Measurements from ENCODE around the gene ZSWIM1.
"Not testable (repeated sequence)": the region's sequence is repeated elsewhere in the genome, so short reads cannot be mapped to it uniquely, and the experiment has no call there.

The ZSWIM1 gene

DNA sequence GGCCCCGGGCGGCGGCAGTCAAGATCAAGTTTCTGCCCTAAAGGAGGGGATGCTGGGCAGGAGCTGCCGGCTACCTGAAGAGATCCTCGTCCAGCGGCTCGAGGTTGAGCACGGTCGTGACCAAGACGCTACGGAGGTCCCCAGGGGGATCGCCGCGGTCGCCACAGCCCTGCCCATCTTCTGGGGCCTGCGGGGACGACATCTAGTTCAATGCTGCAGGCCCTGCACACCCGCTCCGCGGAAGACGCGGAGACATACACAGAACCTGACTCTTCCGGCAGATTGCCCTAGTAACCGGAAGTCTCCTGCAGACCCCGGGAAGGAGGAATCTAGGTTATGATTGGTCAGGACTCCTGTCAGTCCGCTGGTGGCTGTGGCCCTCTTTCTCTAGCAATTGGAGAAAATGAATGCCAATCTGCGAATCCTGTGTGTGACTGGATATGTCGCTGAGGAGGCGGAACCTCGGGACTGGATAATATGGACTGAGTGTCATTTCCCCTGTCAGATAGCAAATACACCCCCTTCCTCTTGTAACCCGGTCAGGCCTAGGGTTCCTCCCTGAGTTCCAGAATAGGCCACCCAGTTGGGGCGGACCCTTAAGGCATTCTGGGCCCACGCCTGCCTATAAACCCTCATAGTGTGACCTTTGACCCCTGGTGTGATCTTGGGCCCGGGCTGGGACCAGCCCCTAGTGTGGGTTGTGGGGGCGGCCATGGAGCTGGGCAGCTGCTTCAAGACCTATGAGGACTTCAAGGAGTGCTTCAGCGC lies 23.7 kb upstream of the ZSWIM1 start, which contains the start of the genes ACOT8 and ZSWIM3:
TSS of gene ACOT8 (minus strand) at position 279 of the 768 bp plus-strand sequence. CDS start at position 202, 77 bp downstream.
TSS of gene ZSWIM3 (plus strand) at position 501 of the 768 bp plus-strand sequence. CDS start at position 713, 212 bp downstream.
- DNase-seq: peak; percentile 98

DNA sequence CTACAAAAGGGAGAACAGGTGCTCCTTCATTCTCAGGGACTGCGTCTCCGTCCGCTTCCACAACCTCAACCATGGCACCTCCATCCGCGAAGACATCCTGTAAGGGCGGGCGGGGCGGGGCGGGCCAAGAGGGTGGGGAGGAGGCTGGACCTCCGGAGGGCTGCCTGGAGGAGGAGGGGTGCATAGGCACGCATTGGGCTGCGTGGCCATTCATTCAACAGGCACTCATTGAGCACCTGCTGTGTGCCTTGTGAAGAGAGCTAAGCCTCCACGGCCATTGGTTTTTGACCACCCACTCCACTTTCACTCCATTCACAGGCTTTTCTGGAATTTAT lies 23.2 kb upstream of the ZSWIM1 start:
- DNase-seq: no peak

DNA sequence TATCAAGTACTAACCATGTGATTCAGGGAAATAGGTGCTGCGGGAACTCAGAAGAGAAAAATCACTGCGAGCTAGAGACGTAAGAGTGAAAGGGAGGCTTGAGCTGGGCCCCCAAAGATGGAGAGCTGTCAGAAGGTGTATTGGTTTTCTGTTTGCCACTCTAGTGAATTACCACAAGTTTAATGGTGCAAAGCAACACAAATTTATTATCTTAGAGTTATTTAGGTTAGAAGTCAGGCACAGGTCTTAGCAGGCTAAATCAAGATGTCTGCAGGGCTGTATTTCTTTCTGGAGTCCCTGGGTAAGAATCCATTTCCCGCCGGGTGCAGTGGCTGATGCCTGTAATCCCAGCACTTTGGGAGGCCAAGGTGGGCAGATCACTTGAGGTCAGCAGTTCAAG lies 21.1 kb upstream of the ZSWIM1 start:
- DNase-seq: no peak

DNA sequence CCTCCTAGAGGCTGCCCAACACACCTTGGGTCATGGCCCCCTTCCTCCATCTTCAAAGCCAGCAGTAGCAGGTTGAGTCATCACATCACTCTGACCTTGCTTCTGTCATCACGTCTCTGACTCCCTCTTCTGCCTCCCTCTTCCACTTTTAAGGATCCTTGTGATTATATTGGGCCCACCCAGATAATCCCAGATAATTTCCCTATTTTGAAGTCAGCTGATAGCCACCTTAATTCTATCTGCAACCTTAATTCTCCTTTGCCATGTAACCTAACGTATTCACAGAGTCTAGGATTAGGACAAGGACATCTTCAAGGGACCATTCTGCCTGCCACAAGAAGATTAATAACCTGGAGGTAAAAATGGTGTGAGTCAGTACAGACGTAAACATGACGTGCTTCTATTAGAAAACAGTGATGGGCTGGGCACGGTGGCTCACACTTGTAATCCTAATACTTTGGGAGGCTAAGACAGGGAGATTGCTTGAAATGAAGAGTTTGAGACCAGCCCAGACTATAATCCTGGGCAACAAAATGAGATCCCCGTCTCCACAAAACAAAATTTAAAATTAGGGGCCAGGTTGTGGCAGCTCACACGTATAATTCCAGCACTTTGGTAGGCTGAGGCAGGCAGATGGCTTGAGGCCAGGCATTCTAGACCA lies 20.3 kb upstream of the ZSWIM1 start:
- no peak for DNase-seq

DNA sequence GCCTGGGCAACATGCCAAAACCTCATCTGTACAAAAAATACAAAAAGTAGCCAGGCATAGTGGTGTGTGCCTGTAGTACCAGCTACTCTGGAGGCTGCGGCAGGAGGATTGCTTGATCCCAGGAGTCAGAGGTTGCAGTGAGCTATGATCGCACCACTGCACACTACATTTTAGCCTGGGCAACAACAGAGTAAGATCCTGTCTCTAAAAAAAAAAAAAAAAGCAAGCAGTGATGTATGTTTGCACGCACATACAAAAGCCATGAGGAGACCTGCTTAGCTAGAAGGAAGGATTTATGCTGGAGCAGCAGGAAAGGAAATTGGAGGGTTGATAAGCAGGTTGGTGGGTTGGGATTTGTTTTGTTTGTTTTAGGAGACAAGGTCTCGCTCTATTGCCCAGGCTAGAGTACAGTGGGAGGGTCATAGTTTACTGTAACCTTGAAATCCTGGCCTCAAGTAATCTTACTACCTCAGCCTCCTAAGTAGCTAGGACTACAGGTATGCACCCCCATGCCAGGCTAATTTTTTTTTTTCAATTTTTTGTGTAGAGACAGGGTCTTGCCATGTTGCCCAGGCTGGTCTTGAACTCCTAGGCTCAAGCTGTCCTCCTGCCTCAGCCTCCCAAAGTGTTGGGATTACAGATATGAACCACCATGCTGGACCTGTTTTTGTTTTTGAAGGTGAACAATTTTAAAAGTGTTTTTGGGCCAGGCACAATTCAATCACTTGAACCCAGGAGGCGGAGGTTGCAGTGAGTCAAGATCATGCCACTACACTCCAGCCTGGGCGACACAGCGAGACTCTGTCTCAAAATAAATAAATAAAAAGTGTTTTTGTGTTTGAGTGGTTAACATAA lies 19.6 kb upstream of the ZSWIM1 start:
- DNase-seq: no peak

DNA sequence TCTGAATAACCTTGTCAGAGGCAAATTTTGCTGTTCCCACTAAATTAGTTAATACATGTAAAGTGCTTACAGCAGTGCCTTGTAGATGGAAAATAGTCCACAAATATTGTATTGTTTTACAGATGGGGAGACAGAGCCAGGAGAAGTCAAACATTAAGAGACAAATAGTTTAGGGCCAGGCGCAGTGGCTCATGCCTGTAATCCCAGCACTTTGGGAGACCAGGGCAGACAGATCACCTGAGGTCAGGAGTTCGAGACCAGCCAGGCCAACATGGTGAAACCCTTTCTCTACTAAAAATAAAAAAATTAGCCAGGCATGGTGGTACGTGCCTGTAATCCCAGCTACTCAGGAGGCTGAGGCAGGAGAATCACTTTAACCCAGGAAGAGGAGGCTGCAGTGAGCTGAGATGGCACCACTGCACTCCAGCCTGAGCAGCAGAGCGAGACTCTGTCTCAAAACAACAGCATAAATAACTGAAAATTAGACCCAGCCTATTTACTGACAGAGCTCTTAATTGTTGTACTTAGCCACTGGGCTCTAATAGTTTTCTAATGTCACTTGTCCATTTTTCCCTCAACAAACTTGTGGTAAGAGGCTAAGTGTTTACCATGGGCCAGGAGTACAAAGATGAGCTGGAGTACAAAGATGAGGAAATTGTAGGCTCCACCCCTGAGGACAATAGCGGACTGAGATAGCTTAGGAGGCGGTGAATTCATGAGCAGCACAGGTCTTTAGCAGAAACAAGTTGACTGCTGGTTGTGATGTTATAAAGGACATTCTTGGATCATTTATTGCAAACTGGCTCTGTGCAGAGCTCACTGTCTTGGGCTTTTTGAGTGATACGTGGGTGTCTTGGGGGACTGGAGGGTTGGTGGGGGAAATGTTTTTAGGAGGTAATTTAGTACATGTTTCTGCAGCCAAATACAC lies 17.2 kb upstream of the ZSWIM1 start:
- no peak for DNase-seq

DNA sequence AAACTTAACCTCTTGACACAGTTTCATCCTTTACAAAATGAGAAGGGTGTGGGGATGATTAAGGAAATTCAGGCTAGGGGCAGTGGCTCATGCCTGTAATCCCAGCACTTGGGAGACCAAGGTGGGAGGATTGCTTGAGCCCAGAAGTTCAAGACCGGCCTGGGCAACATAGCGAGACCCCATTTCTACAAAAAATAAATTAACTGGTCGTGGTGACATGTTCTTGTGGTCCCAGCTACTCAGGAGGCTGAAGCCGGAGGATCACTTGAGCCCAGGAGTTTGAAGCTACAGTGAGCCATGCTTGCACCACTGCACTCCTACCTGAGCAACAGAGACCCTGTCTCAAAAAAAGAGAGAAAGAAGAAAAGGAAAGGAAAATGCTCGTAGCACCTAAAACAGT lies 14.6 kb upstream of the ZSWIM1 start:
- DNase-seq: no peak

DNA sequence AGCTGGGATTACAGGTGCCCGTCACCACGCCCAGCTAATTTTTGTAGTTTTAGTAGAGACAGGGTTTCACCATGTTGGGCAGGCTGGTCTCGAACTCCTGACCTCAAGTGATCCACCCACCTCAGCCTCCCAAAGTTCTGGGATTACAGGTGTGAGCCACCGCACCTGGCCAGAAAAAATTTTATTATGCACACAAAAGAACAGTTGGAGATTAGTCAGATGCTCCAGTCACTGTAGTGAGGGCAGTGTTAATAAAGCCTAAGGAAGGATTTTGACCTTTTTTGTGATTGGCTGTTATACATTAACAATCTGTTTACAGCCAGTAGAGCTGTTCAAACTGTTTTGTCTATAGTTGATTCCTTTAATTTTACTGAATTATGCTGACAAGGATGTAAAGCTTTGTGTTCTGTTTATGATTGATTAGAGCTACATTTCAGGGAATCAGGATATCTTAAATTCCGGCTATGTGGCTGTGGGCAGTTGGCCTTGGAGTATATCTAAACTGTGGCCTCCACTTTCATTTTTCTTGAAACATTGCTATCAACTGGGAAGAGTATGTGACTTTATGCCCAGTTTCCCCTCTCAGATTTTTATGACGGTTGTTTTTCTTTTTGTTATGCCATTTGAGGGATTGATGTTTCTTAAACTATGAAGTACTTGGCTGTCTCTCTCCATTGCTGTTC lies 13.8 kb upstream of the ZSWIM1 start:
- DNase-seq: no peak

DNA sequence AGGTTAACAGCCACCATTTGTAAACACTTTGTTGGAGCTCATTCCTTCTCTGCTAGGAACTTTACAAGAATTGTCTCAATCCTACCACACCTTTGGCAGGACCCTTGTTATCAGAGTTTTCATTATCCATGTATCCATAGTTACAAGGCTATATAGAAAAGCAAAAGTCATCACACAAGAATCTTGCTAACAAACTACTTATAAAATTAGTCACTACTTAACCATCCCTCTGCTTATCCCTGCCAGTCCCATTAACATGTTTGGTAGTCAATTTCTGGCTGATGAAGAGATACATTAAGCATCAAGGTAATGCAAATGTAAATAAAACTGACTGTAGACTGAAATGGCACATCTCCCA lies 13.2 kb upstream of the ZSWIM1 start:
- no peak for DNase-seq

DNA sequence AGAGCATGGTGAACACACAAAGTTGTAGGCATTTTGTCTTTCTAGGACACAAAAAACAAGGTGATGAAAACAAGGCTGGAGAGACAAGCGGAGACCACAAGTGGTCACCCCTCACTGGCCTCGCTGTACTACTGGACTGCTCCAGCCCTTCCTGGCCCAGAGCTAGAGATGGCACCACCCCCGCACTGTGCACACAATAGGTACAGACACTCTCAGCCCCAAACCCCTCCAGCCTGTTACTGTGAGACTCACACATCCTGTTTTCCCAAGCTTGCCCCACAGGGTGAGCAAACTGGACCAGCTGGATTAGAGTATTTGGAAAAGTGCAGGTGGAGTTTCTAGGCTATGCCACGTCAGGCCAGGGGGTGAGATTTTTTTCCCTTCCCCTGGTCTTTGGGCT lies 8.4 kb upstream of the ZSWIM1 start:
- no peak for DNase-seq

DNA sequence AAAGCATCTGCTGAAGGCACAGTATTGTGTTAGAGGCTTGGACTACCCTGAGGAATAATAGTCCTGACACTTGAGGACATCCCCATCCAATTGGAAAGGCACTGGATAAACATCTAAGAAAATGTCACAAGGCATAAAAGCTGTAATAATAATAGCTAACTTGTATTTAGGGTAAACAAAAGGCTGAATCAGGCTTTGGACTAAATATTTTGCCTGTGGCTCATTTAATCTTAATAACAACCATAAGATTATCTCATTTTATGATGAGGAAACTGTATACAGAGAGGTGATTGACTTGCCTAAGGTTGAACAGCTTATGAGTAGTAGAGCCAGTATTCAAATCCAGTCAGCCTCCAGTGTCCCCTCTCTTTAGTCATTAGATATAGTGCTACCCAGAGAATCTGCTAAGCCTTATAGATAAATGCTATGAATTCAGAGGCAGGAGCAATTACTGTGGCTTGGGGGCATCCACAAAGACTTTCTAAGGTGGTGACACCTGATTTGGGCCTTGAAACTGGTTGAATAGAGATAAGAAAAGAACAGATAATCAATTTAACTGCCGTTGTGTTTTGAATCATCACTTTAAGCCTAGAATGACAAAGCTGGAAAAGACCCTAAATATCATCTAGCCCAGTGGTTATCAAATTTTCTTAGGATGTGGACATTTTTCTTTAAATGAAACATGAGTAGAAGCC lies 7.5 kb upstream of the ZSWIM1 start:
- DNase-seq: no peak

DNA sequence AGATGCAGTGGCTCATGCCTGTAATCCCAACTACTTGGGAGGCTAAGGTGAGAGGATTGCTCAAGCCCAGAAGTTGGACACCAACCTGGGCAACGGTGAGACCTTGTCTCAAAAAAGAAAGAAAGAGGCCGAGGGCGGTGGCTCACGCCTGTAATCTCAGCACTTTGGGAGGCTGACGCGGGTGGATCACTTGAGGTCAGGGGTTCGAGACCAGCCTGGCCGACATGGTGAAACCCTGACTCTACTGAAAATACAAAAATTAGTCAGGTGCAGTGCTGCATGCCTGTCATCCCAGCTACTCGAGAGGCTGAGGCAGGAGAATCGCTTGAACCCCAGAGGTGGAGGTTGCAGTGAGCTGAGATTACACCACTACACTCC lies 6.9 kb upstream of the ZSWIM1 start:
- DNase-seq: not testable (repeated sequence)

DNA sequence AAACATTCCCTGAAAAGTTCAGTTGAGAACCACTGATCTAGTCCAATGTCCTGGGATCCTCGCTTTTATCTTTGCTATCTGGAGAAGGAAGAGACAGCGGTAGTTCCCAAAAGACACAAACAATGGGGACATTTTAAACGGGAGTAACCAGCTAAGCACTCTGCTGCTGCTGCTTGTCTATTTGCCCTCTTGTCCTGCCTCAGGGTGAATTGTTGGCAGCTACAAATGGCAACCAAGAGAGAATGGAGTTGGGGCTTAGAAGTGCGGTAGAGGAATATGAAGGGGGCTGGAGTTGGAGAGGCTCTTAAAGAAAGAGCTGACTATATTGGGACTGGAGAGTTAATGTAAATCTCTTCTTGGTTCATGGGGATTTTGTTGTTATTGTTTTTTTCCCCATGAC lies 6.5 kb upstream of the ZSWIM1 start:
- no peak for DNase-seq

DNA sequence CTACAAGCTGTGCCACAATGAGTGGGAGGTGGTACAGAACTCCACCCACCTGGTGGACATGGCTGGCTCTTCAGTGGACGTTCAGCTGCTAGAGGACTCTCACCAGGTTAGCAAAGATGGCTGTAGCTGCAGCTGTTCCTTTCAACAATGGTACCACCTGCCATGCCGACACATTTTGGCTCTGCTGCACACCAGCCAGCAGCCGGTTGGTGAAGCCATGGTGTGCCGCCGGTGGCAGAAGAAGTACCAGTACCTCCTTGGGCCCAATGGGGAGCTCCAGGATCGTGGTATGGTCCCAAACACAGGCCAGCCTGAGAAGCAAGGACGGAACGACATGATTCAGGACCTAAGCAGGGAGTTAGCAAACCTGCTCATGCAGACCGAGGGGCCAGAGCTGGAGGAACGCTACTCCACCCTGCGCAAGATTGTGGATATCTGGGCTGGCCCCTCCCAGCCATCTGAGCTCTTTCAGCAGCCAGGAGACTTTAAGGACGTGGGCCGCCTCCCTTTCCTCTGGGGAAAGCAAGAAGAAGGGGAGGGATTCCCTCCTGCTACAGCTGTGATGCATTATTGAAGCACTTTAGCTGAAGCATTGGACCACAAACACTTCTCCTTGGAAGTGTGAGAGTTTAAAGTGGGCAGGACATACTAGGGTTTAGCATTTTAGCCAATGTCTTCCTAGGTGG lies 2.8 kb upstream of the ZSWIM1 start:
- DNase-seq: no peak

DNA sequence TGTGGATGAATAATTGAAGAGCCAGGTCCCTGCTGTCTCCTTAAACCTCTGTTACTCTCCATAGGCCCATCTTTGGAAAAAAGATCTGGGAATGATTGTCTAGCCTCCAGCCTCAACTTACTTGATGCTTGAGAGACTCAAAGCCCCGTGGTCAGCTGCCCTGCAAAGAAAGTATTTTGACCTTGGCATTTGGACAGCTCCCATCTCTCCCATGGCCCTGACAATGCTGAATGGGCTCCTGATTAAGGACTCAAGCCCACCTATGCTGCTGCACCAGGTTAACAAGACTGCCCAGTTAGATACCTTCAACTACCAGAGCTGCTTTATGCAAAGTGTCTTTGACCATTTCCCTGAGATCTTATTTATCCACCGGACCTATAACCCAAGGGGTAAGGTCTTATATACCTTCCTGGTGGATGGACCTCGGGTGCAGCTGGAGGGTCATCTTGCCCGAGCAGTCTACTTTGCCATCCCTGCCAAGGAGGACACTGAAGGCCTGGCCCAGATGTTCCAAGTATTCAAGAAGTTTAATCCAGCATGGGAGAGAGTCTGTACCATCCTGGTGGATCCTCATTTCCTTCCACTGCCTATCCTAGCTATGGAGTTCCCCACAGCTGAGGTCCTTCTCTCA lies 1.6 kb downstream of the ZSWIM1 start:
- no peak for DNase-seq

DNA sequence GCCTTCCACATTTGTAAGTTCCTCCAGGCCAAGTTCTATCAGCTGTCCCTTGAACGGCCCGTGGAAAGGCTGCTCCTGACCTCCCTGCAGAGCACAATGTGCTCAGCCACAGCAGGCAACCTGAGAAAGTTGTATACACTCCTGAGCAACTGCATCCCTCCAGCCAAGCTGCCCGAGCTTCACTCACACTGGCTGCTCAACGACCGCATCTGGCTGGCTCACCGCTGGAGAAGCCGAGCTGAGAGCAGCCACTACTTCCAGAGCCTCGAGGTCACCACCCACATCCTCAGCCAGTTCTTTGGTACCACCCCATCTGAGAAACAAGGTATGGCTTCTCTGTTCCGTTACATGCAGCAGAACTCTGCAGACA lies 2.1 kb downstream of the ZSWIM1 start:
- no peak for DNase-seq

DNA sequence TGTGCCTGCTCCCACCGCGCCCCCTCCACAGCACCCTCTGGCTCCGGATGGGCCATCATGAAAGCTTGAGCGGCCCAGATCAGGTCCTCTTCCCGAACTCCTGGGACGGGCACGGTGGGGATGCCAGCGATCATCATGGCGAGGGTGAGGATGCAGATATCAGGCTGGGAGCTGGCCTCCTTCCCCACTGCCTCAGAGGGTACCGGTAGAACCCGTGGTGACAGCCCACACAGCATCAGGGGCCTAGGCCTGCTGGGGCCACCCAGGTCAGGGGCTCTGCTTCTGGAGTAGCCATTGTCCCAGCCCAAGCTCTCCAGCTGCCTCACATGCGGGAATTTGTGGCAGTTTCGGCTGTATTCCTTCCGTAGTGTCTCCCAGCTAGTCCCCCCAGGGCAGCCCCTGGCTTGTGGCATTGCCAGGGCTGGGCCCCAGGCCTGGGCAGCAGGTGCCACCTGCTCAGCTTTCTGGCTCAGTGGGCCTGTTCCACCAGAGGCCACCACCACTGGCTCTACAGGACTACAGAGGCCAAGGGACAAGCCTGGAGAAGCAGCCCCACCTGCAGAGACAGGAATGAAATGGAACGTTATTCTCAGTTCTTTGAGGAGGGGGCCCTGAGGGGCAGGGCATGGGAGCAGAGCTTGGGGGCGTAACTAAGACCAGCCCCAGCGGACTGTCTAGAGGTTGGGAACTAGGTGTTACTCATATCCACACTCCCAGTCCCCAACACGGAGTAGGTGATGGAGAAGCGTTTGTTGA lies 5.7 kb downstream of the ZSWIM1 start:
- DNase-seq: no peak

DNA sequence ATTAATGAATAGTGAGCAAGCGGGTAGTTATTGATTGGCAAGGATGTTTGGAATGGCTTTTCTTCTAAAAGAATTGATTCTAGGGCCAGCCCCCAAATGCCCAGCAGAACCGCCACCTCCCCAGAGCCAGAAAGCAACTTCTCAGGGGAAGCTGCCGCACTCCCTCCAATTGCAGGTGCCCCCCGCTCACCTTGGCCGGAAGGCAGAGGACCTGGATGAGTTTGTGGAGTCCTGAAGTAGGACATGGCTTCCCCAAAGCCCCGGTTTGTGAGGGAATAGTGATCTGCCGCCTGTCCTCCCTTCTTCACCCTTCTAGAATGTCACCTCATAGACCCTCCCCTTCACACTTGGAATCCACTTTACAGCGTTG lies 6.3 kb downstream of the ZSWIM1 start, which contains the start of gene SPATA25:
TSS of gene SPATA25 (minus strand) at position 277 of the 370 bp plus-strand sequence. CDS start at position 245, 32 bp downstream.
- DNase-seq: no peak

DNA sequence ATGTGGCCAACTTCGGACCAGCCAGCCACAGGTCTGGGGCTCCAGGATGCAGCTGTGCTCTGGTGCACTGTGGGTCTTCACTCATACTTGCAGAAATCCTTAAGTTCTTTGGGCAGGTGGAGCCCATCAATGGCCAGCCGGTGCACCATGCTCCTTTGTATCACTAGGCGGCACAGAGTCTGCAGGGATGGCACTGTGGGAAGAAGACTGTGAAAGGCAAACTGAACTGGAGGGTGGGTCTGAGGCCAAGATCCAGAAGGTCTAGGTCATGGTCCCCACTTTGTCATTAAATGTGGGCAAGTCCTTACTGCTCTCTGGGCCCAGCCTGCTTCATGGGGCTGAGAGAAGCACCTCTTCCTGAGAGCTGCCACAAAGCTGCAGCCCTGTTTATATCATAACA lies 7.7 kb downstream of the ZSWIM1 start:
- no peak for DNase-seq

All from femur (tissue), 1 donor.